Measurements from ENCODE around the gene PEAK1. TPM values are rescaled to one million over a fixed set of nuclear protein-coding genes. Genes with fewer than 3 reads are reported as not detected.

Gene PEAK1
- total and polyA plus RNA-seq, 9 of the 15 experiments (the other 6 are each of a cell fraction or from before 2014, with no cell fraction given) = 0.99 to 22.4 (median 10.8) TPM

- TF ChIP-seq ZNF512 (tag; IDR thresholded peaks at IDR 0.05) (no peak), DPF2 (IDR thresholded peaks at IDR 0.05) (peak; percentile 46; the same call in 1 of the 2 replicates), ZZZ3 (IDR thresholded peaks at IDR 0.05) (no peak), CXXC5 (CRISPR knock-in tag; IDR thresholded peaks at IDR 0.05) (no peak), ETS1 (conservative IDR thresholded peaks at IDR 0.05; ENCODE audit: control insufficient read depth, low read depth, low read length) (no peak), SMAD2 (IDR thresholded peaks at IDR 0.05; ENCODE audit: low read depth, low read length) (no peak), MEIS2 (IDR thresholded peaks at IDR 0.05; ENCODE audit: partially characterized antibody) (no peak), MTA2 (IDR thresholded peaks at IDR 0.05; ENCODE audit: low read depth) (0 out of 2 replicates have a peak, but pooled peaks have one; percentile 18), NFRKB (IDR thresholded peaks at IDR 0.05; ENCODE audit: low read depth) (0 out of 2 replicates have a peak, but pooled peaks have one; percentile 15), EP300 (IDR thresholded peaks at IDR 0.05; ENCODE audit: low read length) (peak; percentile 64), HNRNPL (IDR thresholded peaks at IDR 0.05; ENCODE audit: low read depth, low read length) (no peak)
Measured at GRCh38 chr15:77414789-77415442, 5.0 kb downstream of the PEAK1 start (continued).

Measured in K562 (cell line).